Sciatic nerve (tissue), 2 donors: ENCODE data around the gene ITPK1. TPM values are rescaled to one million over a fixed set of nuclear protein-coding genes. Genes with fewer than 3 reads are reported as not detected.
A peak's percentile ranks its signal among the peaks of the same experiment; 100 is the strongest.

ENCODE experiments used
- ATAC-seq: fragments of 200-7000 bp; cut with Tn5 transposase; one replicate; pipeline ENCODE4 v1.9.1; 2020; ENCODE audit warnings: mild to moderate bottlenecking, moderate library complexity
- DNase-seq: peaks from one replicate; pipeline ENCODE4 v3.0.0-alpha.2; 2020; ENCODE audit warnings: low spot score
- intact Hi-C: fragments of 100-400 bp; cut with DNase I; formaldehyde crosslinking; loops from one replicate; pipeline ENCODE4 v1.14.2; 2022
- total RNA-seq: library from RNA; stranded (reverse); fragmentation: NEBNext Ultra II Directional; extraction: Animal tissue kit (Norgen Biotek cat#: 25700); gene quantifications from one replicate; pipeline ENCODE4 v1.2.1, GENCODE V29; 2021
- donor health status: DM: no; HTN: no; CAD: no.
- donor health status: DM: no; HTN: no; CAD: no.

ITPK1 gene
- total RNA-seq, 1 donor from 2014 or later = 118 TPM

DNA sequence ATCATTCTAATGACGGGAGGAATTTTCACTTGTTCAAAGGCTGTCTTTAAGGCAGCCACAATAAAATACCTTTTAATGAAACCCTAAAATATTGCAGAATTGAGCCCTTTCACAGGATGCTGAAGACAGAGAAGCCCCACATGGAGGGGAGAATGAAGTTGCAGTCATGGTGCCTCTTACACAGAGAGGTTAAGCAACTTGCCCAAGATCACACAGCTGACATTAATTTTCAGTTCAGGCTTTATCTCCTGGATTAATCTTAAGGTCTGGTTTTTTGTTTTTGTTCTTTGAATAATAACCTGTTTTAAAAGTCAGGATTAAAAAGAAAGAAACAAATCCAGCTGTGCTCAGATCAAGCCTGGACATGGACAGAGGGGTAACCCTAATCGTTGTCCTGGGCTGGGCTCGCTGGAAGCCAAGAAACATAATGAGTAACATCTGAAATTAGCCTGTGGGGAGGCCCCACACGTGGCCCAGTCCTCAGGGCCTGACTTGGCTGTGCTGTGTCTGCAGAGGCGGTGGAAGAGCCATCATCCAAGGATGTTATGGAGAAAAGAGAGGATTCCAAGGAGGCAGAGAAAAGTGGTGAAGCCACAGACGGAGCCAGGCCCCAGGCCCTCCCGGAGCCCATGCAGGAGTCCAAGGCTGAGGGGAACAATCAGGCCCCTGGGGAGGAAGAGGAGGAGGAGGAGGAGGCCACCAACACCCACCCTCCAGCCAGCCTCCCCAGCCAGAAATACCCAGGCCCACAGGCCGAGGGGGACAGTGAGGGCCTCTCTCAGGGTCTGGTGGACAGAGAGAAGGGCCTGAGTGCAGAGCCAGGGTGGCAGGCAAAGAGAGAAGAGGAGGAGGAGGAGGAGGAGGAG lies 184.8 kb downstream of the ITPK1 start:
- no peak for DNase-seq
- intact Hi-C loops = no loop called here
- peak; percentile 47 for ATAC-seq

DNA sequence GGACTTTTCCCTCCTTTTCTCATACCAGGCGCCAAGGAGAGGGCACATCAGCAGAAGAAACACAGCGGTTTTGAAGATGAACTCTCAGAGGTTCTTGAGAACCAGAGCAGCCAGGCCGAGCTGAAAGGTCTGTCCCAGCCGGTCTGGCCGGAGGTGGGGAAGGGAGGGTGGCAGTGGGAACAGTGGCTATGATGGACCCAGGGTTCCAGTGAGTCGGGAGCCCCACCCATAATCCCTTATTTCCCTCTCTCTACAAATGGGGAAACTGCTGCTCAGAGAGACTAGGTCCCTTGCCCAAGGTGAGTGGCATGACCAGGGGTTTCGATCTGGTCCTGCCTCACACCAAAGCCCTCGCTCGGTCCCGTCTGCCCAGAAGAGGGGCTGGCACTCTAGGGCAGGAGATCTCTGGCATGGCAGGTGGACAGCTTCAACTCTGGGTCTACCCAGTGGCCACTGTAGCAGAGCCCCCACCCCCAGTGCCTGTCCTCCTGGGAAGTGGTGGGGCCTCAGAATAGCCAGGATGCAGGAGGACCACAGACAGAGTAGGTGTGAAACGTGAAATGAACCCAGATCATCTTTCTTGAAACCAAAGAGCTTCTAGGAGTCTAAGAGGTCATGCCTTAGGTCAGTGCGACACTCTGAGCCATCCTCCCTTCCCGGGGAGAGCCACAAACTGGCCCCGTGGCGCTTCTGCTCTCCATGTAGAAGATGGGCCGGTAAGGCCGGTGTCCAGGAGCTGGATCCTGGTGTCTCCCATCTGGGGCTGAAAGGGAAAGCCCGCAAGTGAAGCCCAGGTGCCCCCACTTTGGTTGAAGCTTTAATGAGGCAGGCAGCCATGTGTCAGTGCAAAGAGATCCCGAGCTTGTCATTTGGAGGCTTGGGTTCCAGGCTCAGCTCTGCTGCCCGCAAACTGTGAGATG lies 185.8 kb downstream of the ITPK1 start:
- DNase-seq = no peak
- intact Hi-C loops = no loop called here
- ATAC-seq = no peak

DNA sequence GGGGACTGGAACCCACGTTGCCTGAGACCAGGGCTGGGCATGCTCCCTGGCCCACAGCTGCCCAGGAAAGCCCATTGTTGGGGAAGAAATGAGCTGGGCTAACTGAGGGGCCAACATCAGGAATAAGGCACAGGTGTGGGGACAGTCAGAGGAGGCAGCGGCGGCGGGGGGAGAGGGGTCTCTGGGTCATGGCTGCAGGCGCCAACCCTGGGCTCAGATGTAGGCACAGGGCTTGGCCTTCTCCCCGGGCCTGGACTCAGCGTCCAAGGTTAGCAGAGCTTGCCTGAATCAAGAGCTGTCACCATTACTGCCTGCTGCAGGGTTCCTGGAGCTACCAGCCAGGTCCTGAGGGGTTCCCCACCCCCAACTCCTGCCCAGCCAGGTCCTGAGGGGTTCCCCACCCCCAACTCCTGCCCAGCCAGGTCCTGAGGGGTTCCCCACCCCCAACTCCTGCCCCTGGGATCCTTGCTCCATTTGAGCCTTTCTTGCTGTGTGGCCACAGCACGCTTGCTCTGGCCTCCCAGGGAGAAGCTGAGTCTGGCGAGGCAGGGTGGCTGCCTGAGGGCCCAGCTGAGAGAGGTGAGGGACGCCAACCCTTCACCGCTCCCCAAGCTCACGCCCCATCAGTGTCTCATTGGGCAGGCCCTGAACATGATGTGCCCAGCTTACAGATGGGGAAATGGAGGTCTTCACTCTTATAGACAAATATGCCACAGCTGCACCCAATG lies 186.6 kb downstream of the ITPK1 start:
- DNase-seq (no peak), ATAC-seq (no peak)
- intact Hi-C loops = no loop called here

GRCh38 chr14:92928258-92928629 lies 187.5 kb downstream of the ITPK1 start:
- no peak for DNase-seq
- intact Hi-C loops = no loop called here
- ATAC-seq = no peak

DNA sequence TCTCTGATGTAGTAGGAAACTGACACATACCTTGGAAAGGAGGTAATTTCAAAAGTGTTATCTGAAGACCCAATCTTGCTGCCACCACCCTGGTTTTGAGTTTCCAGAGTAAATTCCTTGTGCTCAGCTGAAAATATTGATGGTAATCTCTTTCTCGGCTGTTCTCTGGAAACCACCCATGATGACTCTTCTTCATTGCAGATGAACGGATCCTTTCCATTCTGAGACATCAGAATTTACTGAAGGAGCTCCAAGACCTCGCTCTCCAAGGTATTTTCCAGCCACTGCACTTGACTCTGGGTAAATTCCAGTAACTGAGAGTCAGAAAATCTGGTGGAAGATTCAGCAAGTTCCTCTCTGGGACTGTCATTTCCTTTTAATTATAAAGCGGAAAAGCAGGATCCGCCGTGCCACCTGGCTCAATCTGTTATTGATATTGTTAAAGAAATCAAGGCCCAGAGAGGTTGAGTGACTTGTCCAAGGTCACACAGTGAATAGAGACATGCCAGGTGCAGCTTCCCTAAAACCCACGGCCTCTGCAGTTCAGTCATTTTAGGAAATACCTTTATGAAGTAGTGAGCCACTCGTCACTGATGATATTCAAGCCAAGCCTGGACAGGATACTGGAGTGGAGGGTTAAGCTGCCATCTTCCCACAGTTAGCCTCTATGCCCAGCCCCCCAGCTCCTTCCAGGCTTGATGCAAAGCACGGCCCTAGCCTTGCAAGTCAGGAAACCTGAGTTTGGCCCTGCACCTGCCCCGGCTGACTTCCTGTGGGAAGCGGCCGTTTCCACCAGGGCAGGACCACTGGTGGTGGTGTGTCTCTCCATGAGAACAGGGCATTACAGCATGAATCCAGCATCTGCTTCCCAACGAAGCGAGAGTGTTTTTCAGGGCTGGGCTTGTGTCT lies 188.1 kb downstream of the ITPK1 start:
- intact Hi-C loops = no loop called here
- ATAC-seq (no peak), DNase-seq (no peak)

DNA sequence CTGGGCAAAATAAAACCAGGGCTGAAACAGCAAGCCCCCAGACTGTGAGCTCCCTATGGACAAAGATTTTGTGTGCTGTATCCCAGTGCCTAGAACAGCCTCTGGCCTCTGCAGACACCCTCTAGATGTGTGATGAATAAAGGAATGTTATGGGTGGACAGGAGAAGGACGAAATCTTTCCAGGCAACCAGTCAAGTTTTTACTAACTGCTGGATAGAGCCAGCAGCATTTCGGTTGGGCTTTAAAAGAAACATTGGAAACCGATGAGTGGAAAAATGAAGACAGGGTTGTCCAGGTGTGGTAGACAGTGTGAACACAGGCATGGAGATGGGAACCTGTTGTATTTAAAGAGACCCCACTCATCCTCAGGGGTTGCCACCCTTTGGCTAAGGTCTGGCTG lies 188.8 kb downstream of the ITPK1 start:
- ATAC-seq (no peak), DNase-seq (no peak)
- intact Hi-C loops = no loop called here

DNA sequence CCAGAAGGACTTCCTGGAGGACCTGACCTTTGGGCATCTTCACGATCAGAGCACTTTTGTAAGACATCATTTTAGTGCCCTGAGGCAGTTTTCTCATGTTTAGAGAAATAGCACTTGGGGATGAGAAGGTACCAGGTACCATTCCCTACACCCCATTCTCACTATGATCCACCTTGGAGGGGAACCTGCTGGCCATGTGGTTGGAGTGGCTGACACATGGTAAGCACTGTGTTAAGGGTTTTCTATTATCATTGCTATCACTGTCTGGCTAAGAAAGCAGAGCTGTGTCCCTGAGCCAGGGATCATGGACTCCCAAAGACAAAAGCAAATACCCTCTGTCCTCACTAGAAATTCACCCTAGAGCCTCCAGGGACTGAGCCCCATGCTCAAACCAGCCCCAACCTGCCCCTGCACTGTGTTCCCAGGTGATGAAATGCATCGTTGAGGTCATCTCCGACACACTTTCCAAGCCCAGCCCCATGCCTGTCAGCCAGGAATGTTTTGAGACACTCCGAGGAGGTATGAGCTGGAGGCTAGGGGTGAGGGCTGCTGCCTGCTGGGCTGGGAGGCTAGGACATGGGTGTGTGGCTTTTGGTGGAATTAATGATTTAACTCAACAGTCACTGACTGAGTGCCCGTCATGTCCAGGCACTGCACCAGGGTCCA lies 189.4 kb downstream of the ITPK1 start:
- DNase-seq (no peak), ATAC-seq (no peak)
- intact Hi-C loops = no loop called here

GRCh38 chr14:92925446-92925845 lies 190.3 kb downstream of the ITPK1 start:
- DNase-seq (no peak), ATAC-seq (no peak)
- intact Hi-C loops = no loop called here

DNA sequence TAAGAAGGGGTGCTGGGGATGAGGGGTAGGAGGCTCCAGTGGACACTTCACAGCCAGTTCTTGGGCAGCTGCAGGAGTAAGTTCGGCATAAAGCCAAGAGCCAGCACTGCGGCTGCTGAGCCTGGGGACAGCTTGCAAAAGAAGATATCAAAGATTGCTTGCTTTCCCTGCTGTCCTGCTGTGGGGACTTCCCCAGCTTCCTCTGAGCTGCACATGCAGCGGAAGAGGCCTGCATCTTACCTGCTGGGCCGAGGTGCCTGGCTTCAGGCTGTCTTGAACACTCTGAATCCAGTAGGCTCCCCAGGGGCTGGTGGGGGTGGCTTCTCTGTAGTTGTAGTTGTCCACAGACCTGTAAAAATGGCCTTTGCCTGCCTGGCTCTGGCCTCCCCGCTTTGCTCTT lies 191.5 kb downstream of the ITPK1 start:
- ATAC-seq (no peak), DNase-seq (no peak)
- intact Hi-C loops = no loop called here

DNA sequence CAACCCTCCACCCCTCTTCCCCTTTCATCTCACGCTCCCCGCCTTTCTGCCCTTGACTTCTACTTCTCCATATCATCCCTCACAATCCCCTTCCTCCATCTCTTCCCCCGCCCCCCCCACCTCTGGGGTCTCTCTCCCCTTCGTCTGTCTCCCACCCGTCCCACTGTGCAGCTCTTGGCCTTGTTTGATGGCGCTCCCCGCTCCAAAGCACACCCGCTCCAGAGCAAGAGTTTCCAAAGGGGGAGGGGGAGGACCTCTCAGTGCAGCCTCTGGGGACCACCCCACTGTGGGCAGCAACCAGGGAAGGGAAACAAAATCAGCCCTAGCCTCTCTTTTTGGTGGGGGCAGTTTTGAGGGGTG lies 192.0 kb downstream of the ITPK1 start:
- no peak for DNase-seq
- no peak for ATAC-seq
- intact Hi-C loops = no loop called here

GRCh38 chr14:92922883-92923743 lies 192.6 kb downstream of the ITPK1 start, which contains the start of gene CHGA:
Gene CHGA (plus strand): TSS chr14:92923150. CDS start chr14:92923360, 210 bp downstream.
- ATAC-seq = peak; percentile 75
- intact Hi-C loops = no loop called here

GRCh38 chr14:92922155-92922735 lies 193.5 kb downstream of the ITPK1 start:
- DNase-seq (no peak), ATAC-seq (no peak)
- intact Hi-C loops = no loop called here

More at GRCh38 chr14:92922883-92923743, 192.6 kb downstream of the ITPK1 start, which contains the start of gene CHGA:
- DNase-seq = peak; percentile 77

DNA sequence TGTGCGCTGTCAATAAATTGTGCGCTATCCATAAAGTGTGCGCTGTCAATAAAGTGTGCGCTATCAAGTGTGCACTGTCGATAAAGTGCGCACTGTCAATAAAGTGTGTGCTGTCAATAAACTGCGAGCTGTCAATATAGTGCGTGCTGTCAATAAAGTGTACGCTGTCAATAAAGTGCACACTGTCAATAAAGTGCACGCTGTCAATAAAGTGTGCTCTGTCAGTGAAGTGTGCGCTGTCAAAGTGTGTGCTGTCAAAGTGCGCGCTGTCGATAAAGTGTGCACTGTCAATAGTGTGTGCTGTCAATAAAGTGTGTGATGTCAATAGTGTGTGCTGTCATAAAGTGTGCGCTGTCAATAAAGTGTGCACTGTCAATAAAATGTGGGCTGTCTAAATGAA lies 195.7 kb downstream of the ITPK1 start:
- DNase-seq (no peak), ATAC-seq (no peak)
- intact Hi-C loops = no loop called here

GRCh38 chr14:92917956-92918355 lies 197.8 kb downstream of the ITPK1 start:
- intact Hi-C loops = no loop called here
- DNase-seq (no peak), ATAC-seq (no peak)

DNA sequence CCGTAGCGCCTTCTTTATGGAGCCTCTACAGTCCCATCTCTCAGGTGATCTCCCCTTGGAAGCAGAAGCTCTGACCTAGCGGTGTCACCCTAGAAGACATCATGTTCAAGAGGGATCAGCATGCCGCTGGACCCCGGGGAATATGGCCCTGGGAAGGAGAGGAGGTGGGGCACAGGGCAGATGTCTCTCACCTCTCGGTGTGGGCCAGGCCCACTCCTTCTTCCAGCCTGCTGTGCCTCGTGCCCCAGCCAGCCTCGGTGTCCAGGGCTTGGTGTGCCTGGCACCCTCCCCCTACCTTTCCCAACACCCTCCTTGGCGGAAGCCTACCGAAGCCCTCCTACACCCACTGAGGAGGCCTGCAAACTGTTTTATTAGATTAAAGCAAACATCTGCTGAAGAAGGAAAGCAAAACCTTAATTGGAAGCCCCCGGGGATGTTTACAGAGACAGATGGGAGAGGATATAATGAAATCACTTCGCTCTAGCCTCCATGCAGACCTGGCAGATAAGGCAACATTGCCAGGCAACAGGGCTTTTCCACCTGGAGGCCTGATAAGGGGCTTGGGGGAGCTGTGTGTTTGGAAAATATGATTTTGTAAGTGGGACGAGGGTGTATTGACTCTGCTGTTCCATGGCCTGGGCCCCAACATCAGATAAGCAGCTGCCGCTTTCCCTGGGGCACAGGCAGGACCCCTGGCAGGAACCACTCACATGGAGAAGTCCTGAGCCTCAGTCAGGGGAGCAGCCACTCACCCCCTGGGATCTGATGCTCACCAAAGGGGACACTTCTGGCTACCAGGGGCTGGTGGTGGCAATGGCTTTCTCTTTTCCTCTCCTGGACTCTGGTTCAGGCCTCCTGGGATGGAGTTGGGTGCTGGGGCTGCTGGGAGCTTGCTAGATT lies 198.4 kb downstream of the ITPK1 start:
- intact Hi-C loops = no loop called here
- DNase-seq (no peak), ATAC-seq (no peak)

- DNase-seq (no peak), ATAC-seq (no peak)
- intact Hi-C loops = no loop called here
Measured at GRCh38 chr14:92916201-92916600, 199.5 kb downstream of the ITPK1 start.
